Transverse colon (tissue), 4 donors: ENCODE measurements around the gene MROH7. TPM values are rescaled to one million over a fixed set of nuclear protein-coding genes. Genes with fewer than 3 reads are reported as not detected.

Source experiments
- total RNA-seq, 4 donors: library from RNA; depleted of rRNA; stranded (reverse); fragments of >200 nt; gene quantifications; one replicate each; pipeline ENCODE4 v1.1.0, GENCODE V29; 2016

The MROH7 gene
- total RNA-seq, 4 donors from 2014 or later, result 16.1 to 69.9 (median 30.5) TPM

Other genes starting within 250 kb of the MROH7 start
- 100 to 1,000 TPM in 1 of 4 donors, 10 to 100 TPM in 3; 28.7 to 162 (median 37.0) TPM for gene SSBP3, start 235.4 kb upstream of the MROH7 start, total RNA-seq
- 10 to 100 TPM; 70.6 to 79.7 (median 75.3) TPM for gene ACOT11, start 93.6 kb upstream of the MROH7 start, total RNA-seq
- 10 to 100 TPM in 1 of 4 donors, 1 to 10 TPM in 3; 1.4 to 28.5 (median 7.1) TPM for gene FAM151A, start 18.3 kb upstream of the MROH7 start, total RNA-seq
- gene TTC4, start 74.1 kb downstream of the MROH7 start, total RNA-seq, result 10 to 100 TPM in 2 of 4 donors, 1 to 10 TPM in 2; 1.8 to 33.7 (median 15.2) TPM
- gene PARS2, start 122.7 kb downstream of the MROH7 start, total RNA-seq, result 10 to 100 TPM in 1 of 4 donors, 1 to 10 TPM in 2, not detected in 1; 8.9 to 13.5 (median 9.1) TPM
- 100 to 1,000 TPM in 2 of 4 donors, 10 to 100 TPM in 2; 39.8 to 174 (median 98.4) TPM for gene TTC22, start 159.5 kb downstream of the MROH7 start, total RNA-seq
- 100 to 1,000 TPM in 3 of 4 donors, 10 to 100 TPM in 1; 71.5 to 222 (median 137) TPM for gene DHCR24, start 245.4 kb downstream of the MROH7 start, total RNA-seq